ENCODE results near the gene TEX51.

TEX51 gene

DNA sequence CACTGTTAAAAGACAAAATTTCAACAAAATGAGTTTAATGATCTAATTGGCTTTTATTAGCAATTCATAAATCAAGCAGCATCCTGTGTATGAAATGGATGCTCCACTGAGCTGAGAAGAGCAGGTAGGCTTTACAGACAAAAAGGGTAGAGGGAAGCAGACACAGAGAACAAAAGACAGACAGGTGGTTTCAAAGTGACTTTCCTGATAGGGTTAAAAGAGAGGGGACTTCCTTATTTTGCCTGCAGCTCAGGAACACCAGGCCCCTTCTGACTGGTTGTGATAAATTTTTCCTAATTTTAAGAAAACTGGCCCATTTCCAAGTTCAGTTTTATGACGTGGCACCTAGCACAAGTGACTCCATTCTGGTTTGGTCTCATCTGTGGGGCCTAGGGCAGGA lies 11.9 kb downstream of the TEX51 start:
- no peak for DNase-seq (ENCODE audit: low read depth, low spot score)
- no peak overlapping the region for H3K27ac ChIP-seq

- no peak overlapping the region for H3K27ac ChIP-seq
- no peak for DNase-seq (ENCODE audit: low read depth, low spot score)
These were observed 12.6 kb downstream of the TEX51 start for GRCh38 chr2:126911111-126911796.

- no peak overlapping the region for H3K27ac ChIP-seq
- no peak for DNase-seq (ENCODE audit: low read depth, low spot score)
These were observed 13.5 kb downstream of the TEX51 start for GRCh38 chr2:126912201-126912600.

DNA sequence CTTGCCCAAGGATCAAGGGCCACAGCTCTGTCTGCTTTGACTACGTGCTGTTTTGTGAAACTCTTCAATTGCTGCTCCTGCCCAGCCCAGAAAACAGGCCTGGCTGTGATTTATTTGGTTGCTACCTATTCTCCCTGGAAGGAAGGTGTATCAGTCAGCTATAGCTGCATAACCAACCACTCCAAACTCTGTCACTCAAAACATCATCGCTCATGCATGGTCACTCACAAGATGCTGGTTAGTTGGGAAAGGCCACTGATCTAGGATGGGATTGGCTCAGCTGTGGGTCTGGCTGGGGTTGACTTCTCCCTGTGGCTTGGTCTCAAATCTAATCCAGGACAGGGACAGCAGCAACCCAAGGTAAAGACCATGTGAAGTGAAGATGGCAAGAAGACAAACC lies 14.6 kb downstream of the TEX51 start:
- DNase-seq (ENCODE audit: low read depth, low spot score): no peak
- no peak overlapping the region for H3K27ac ChIP-seq

DNA sequence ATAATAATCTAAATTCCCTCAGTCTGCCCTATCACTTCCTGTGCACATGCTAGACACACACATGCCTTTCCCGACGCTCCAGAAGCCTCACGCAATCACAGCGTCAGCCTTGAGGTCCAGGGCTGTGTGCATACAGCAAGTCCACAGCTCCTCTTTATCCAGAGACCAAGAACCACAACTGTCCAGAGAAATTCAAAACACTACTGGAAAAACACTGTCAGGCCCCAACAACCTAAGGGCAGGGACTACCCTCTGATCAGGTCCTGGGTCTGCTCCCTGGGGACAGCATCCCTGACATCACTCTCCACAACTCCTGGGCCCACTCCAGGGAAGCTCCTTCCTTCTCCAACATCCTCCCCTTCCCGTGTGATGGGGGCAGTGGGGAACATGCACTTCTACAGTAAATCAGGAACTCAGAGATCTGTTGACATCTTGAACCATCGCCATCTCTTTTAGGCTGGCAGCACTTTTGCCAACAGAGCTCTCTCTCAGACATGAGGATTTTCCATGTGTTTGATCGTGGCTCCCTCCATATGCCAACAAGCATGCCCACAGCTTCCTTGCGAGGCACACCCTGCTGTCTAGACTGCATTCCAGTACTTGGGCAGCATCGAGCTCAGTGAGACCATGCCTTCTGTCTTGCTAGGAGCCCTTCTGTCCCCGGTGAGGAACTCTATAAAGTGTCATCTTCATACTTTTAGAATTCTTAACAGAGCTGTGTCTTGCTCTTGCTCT lies 15.4 kb downstream of the TEX51 start:
- DNase-seq (ENCODE audit: low read depth, low spot score): no peak
- no peak overlapping the region for H3K27ac ChIP-seq

DNA sequence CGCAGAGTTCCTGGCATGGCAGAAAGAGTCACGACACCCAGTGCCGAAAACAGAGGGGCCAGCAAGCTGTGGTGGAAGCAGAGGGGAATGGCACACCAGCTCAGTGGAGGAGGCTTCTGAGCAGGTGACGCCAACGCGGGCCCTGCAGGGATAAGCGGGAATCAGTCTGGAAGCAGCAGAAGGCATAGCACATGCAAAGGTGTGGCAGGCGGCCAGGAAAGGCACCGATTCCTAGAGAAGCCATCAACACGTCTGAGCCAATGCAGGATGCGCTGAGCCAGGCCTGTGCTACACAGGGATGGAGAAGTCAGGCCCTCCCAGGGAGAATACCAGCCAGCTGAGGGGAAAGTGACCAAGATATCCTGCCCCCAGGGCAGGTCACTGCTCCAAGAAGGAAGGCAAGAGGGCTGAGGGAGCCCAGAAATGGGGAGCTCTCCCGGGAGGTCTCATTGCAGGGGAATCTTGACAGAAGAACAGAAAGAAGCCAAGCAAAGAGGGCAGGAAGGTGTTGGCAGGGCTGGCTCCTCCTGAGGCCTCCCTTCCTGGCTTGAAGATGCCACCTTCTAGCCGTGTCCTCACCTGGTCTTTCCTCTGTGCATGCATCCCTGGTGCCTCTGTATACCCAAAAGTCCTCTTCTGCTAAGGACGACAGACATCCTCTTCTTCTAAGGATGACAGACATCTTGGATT lies 16.3 kb downstream of the TEX51 start:
- DNase-seq (ENCODE audit: low read depth, low spot score): no peak
- H3K27ac ChIP-seq: no peak overlapping the region

- DNase-seq (ENCODE audit: low read depth, low spot score): no peak
- no peak overlapping the region for H3K27ac ChIP-seq
These were observed 17.2 kb downstream of the TEX51 start for GRCh38 chr2:126915903-126916302.

DNA sequence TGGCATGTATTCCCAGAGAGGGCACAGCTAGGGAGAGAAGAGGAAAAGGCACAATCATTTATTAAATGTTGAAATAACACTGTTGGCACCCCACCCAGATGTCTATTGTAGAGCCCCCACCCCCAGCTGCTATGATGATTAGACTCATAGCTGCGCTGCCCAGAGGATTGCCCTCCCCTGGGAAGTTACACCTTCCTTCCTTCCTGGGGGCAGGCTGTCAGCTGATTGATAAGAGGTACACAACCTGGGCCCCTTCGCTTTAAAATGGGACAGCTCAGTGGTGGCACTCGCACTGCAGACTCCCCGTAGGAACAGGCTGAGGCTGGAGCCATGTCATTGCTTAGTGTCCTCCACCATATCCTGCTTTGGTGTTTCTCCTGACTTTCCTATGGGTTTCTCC lies 18.1 kb downstream of the TEX51 start:
- H3K27ac ChIP-seq: no peak overlapping the region
- no peak for DNase-seq (ENCODE audit: low read depth, low spot score)

DNA sequence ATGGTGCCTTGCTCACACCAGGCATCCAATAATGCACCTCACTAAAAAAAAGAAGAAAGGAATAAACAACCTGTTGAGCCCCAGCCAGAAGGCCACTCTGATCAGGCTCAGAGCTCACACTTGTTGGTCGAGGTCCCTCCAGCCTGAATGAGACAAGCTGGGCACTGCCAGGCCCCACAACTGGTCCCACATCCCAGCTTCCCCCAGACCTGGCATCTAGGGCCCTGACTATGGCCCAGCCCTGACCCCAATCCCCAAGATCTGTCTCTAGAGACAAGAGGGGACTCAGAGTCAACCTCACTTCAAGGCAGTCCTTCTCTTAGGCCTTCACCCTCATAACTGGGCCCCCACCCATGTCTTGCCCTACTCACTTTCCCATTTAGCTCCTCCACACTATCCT lies 22.4 kb downstream of the TEX51 start:
- H3K27ac ChIP-seq: no peak overlapping the region
- no peak for DNase-seq (ENCODE audit: low read depth, low spot score)

- no peak overlapping the region for H3K27ac ChIP-seq
- no peak for DNase-seq (ENCODE audit: low read depth, low spot score)
These were observed 32.4 kb downstream of the TEX51 start for GRCh38 chr2:126930970-126931590.

- H3K27ac ChIP-seq: no peak overlapping the region
- DNase-seq (ENCODE audit: low read depth, low spot score): no peak
These were observed 33.8 kb downstream of the TEX51 start for GRCh38 chr2:126932529-126932928.

GRCh38 chr2:126932966-126933710 lies 34.4 kb downstream of the TEX51 start:
- DNase-seq (ENCODE audit: low read depth, low spot score): no peak
- no peak overlapping the region for H3K27ac ChIP-seq

GRCh38 chr2:126933711-126934091 lies 35.0 kb downstream of the TEX51 start:
- no peak overlapping the region for H3K27ac ChIP-seq
- DNase-seq (ENCODE audit: low read depth, low spot score): no peak

DNA sequence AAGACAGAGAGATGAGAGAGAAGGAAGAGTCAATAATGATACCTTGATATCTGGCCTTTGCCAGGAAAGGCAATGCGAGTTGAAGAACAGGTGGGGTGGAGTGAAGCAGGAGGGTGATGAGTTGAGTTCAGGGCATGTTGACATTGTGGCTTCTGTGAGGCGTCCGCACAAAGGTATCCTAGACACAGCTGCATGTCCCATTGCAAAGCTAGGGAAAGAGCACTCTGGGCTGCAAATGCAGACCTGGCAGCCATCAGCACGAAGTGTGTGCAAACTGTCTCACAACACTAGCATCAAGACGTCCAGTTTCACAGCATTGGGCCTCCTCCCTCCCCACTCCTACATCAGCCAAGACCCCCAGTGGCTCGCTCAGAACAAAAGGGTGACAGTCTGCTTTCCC lies 36.1 kb downstream of the TEX51 start:
- DNase-seq (ENCODE audit: low read depth, low spot score): no peak
- no peak overlapping the region for H3K27ac ChIP-seq

DNA sequence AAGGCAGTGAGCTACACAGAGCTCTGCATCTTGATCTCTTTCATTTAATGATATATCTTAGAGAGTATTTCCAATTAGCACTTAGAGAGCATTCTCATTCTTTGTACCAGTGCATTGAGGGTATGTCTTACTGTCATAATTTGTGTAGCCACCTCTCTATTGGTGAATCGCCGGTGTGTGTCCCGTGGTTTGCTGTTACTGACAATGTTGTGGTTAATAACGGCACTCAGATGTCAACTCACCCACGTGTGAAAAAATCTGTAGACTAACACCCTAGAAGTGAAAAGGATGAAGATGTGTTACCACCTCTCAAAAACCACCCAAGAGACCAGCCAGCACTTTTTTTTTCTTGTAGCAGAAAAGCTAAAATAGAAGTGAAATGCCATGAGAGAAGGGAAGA lies 37.1 kb downstream of the TEX51 start:
- DNase-seq (ENCODE audit: low read depth, low spot score): no peak
- no peak overlapping the region for H3K27ac ChIP-seq

DNA sequence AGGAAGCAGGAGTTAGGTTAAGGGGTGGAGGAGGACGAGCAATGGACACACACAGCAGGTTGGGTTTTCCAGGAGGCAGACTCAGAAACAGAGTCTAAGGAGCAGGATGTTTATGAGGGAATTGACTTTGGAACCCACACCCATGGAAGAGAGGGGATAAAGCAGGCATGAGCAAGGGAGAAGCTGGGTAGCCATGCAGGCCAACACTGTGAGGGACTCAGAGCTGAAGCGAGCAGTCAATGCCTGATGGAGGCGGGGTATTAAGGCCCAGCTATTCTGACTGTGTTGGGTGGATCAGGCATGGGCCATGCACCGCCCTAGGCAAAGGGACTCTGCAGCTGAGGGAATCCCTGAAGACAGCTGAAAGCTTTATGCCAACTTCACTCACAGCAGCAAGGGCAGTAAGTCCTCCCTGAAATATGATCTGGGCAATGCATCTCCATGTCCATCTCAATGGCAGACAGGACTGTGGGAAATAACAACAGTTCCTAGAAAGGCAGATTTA lies 37.6 kb downstream of the TEX51 start:
- DNase-seq (ENCODE audit: low read depth, low spot score): no peak
- H3K27ac ChIP-seq: no peak overlapping the region

GRCh38 chr2:126940331-126940730 lies 41.6 kb downstream of the TEX51 start:
- no peak overlapping the region for H3K27ac ChIP-seq
- DNase-seq (ENCODE audit: low read depth, low spot score): no peak

- no peak overlapping the region for H3K27ac ChIP-seq
- DNase-seq (ENCODE audit: low read depth, low spot score): no peak
These were observed 43.9 kb downstream of the TEX51 start for GRCh38 chr2:126942427-126943203.

DNA sequence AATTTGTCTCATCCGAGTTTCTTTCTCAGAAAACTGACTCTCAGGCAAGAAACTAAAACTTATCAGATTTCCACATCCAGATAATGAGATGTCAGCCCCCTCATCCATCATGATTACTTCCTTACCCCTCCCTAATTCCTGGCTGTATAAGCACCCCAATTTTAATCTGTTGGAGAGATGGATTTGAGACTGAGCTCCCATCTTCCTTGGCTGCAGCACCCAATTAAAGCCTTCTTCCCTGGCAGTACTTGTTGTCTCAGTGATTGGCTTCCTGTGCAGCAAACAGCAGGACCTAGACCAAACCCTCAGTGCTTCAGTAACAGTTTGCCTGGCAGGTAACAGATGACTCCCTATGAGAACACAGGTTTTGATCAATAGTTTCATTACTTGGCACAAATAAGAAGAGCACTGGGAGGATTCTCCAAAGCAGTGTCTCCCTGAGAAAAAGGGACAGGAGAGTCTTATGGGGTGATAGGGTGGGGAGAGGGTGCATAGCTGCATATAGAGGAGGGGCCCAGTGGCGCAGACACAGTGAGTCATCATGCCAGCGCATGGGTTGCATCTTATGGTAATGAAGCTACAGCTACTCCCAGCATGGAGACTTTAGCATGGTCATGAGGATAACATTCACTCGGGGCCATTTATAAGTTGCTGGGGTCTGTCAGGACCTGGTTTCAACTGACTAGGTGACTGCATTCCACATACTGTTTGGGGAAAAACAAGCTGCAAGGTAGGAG lies 45.1 kb downstream of the TEX51 start:
- no peak overlapping the region for H3K27ac ChIP-seq

More for the DNA sequence above, 45.1 kb downstream of the TEX51 start:
- DNase-seq (ENCODE audit: low read depth, low spot score): no peak
